G401.6 (cell line): ENCODE measurements around the gene TMEM201.

ENCODE experiments used
- FAIRE-seq: peaks from 2 replicates; lab custom pipeline; 2012; peaks lifted over from hg19 to GRCh38; lab: Jason Lieb, UNC

TMEM201 gene

DNA sequence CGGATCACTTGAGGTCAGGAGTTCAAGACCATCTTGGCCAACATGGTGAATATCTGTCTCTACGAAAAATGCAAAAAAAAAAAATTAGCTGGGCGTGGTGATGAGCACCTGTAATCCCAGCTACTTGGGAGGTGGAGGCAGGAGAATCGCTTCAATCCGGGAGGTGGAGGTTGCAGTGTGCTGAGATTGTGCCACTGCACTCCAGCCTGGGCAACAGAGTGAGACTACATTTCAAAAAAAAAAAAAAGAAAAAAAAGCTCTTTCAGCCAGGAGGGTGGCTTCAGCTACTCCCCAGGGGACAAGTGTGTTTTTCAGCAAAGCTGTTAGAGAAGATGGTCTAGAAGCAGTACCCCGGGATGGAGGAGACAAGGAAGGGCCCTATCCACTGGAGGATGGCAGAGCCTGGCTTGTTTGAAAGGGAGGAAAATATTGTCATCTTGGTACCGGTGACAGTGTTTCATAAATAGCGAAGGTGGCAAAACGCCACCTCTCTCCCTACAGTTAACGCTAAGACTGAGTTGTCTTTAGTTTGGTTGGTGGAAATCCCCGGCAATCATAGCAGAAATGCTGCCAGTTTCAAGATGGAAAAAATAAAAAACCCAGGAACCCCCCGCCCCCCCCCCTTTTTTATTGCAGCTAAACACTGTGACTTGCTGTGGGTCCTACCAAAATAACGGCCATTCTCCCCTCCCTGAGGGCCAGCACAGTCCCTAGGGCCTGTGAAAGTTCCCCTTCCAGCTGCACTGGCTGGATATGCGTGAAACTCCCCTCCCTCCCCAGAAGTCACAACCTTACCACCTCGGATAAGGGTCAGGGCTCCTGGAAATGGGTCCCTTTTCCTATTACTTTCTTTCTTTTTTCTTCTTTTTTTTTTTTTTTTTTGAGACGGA, 66.4 kb downstream of the TMEM201 start:
- FAIRE-seq = no peak

DNA sequence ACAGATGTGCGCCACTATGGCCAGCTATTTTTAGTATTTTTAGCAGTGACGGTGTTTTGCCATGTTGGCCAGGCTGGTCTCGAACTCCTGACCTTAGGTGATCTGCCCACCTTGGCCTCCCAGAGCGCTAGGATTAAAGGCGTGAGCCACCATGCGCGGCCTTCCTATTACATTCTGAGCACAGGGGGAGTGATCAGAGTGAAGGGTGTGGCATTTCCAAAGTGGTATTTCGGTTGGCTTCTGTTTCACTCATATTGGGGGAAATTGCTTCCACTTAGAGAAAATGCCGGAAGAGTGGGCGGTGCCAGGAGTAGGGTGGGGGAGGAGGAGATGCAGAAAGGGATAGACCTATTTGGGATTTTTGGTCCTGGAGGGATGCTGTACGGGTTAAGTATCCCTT, 67.1 kb downstream of the TMEM201 start:
- no peak for FAIRE-seq

DNA sequence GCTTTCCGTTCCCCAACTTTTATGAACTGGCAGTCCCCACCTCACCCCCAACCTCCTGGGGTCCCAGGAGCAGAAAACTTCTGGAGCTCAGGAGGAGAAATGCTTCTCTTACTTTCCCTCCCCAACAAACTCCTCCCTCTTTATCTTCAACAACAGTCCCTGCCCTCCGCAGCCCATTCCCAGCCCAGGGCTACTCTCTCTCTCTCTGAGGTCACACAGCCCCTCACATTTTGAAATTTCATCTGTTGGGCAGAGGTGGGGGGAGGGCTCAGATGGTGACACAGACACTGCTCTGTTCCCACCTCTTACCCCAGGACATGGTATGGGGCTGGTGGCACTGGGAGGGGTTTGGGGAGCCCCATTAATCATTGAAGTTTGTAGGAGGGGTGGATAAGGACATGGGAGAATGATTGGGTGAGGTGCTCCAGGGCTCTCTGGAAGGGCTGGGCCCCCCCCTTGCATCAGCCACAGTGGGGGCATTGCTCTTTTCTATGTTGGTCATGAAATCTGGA, 68.9 kb downstream of the TMEM201 start:
- no peak for FAIRE-seq

GRCh38 chr1:9658199-9658598, 69.5 kb downstream of the TMEM201 start:
- FAIRE-seq = no peak

GRCh38 chr1:9659328-9659727, 70.6 kb downstream of the TMEM201 start:
- no peak for FAIRE-seq

- FAIRE-seq = no peak
Observed at GRCh38 chr1:9663257-9663656, 74.5 kb downstream of the TMEM201 start.
